GM23248 (cell line): ENCODE measurements around the gene FGF10. TPM values are rescaled to one million over a fixed set of nuclear protein-coding genes. Genes with fewer than 3 reads are reported as not detected.

Experiments used
- DNase-seq: peaks from one replicate; pipeline ENCODE4 v3.0.0-alpha.2; 2015
- H2AFZ ChIP-seq: fragments of 200-600 bp; sonication (generic); 2 replicates; pipeline ENCODE4 v1.6.1; 2016; ENCODE audit warnings: antibody characterized with exemption
- H3F3A ChIP-seq: fragments of 200-600 bp; sonication (generic); 2 replicates; pipeline ENCODE4 v1.6.1; 2016; ENCODE audit warnings: mild to moderate bottlenecking, antibody characterized with exemption, mixed run types; ENCODE audit not compliant: insufficient read depth
- H3K27ac ChIP-seq: fragments of 200-600 bp; sonication (generic); 2 replicates; pipeline ENCODE4 v1.5.1; 2016; ENCODE audit warnings: mild to moderate bottlenecking
- H3K27me3 ChIP-seq: fragments of 200-600 bp; sonication (generic); replicated peaks from 2 replicates; pipeline ENCODE4 v1.6.1; 2016; ENCODE audit warnings: mild to moderate bottlenecking; ENCODE audit not compliant: insufficient read depth
- H3K36me3 ChIP-seq: fragments of 200-600 bp; sonication (generic); 2 replicates; pipeline ENCODE4 v1.6.1; 2016; ENCODE audit warnings: low read depth, mild to moderate bottlenecking
- H3K4me1 ChIP-seq: fragments of 200-600 bp; sonication (generic); 2 replicates; pipeline ENCODE4 v1.6.1; 2016; ENCODE audit warnings: mild to moderate bottlenecking; ENCODE audit not compliant: insufficient read depth
- H3K4me2 ChIP-seq: fragments of 200-600 bp; sonication (generic); one replicate; pipeline ENCODE4 v1.6.1; 2016; ENCODE audit warnings: mild to moderate bottlenecking; ENCODE audit not compliant: unreplicated experiment
- H3K4me3 ChIP-seq: fragments of 200-600 bp; sonication (generic); 2 replicates; pipeline ENCODE4 v1.5.1; 2016; ENCODE audit warnings: mild to moderate bottlenecking
- H3K79me2 ChIP-seq: fragments of 200-600 bp; sonication (generic); 2 replicates; pipeline ENCODE4 v1.6.1; 2016; ENCODE audit warnings: mild to moderate bottlenecking; ENCODE audit not compliant: insufficient read depth
- H3K9ac ChIP-seq: fragments of 200-600 bp; sonication (generic); 2 replicates; pipeline ENCODE4 v1.6.1; 2016; ENCODE audit warnings: mild to moderate bottlenecking
- H3K9me2 ChIP-seq: fragments of 200-600 bp; sonication (generic); 2 replicates; pipeline ENCODE4 v1.6.1; 2016; ENCODE audit warnings: mixed run types, mild to moderate bottlenecking, moderate library complexity; ENCODE audit not compliant: insufficient read depth
- H3K9me3 ChIP-seq: fragments of 200-600 bp; sonication (generic); one replicate; pipeline ENCODE4 v1.6.1; 2017; ENCODE audit warnings: low read depth
- H4K20me1 ChIP-seq: fragments of 200-600 bp; sonication (generic); 2 replicates; pipeline ENCODE4 v1.6.0; 2016; ENCODE audit not compliant: insufficient read depth
- EZH2 ChIP-seq: fragments of 200-600 bp; sonication (generic); IDR thresholded peaks from 2 replicates; pipeline ENCODE4 v1.6.1; 2018; ENCODE audit warnings: antibody characterized with exemption, mild to moderate bottlenecking; ENCODE audit not compliant: insufficient read depth, poor library complexity, severe bottlenecking
- EZH2phosphoT487 ChIP-seq: fragments of 200-600 bp; sonication (generic); IDR thresholded peaks from 2 replicates; pipeline ENCODE4 v1.6.1; 2018; ENCODE audit warnings: antibody characterized with exemption, moderate library complexity, mild to moderate bottlenecking, low read depth; ENCODE audit not compliant: insufficient read depth
- WGBS, 2 experiments: methylation state at CpG; one replicate each; pipeline ENCODE4 v1.1.6; 2015 to 2017; ENCODE audit warnings: low lambda C conversion rate in 2 of 2, low coverage in 1 of 2; ENCODE audit errors: missing lambda C conversion rate in 2 of 2; 5-methylcytosine and 5-hydroxymethylcytosine counted together
- in situ Hi-C: fragments of 300-500 bp; cut with MboI; formaldehyde crosslinking; loops from 2 replicates; pipeline ENCODE4 v1.15.0; 2020
- polyA plus RNA-seq: library from polyadenylated mRNA; unstranded; fragments of >200 nt; fragmentation: Nextera tagmentation; extraction: Ambion mirVana; gene quantifications from 2 replicates; pipeline ENCODE4 v1.2.1, GENCODE V29; 2016
- total RNA-seq: library from RNA; depleted of rRNA; stranded (reverse); fragments of >200 nt; shearing (Covaris generic); gene quantifications from 2 replicates; pipeline ENCODE4 v1.2.3, GENCODE V29; 2014

FGF10 gene
- total and polyA plus RNA-seq, 2 experiments from 2014 or later = not detected

DNA sequence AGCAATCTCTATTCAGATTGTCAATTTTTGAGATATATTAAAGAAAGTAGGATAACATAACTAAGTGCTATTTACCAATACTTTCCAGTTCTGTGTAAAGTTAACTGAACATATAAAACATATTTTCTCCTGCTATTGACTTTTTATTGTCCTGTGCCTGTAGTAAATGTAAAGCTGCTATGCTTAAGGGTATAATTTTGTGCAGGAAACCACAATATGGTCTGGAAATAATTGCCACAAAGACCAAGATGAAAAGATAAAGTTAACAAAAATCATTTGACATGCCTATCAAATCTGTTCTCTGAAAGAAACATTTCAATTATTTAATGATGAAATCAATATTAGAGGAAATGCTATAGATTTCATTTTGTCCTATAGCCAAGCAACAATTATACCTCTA is 121.3 kb downstream of the FGF10 start:
- no peaks in the 10 kb centered on the region for H3K79me2 ChIP-seq
- H3K4me2 ChIP-seq = no peak overlapping the region
- no peak overlapping the region for H2AFZ ChIP-seq
- H3K4me3 ChIP-seq = no peak overlapping the region
- H3K4me1 ChIP-seq = no peaks in the 10 kb centered on the region
- no peak overlapping the region for H3K27ac ChIP-seq
- no peaks in the 10 kb centered on the region for H3K9me2 ChIP-seq
- no peak for TF ChIP-seq EZH2phosphoT487
- TF ChIP-seq EZH2 = no peak
- H3K27me3 ChIP-seq = no peaks in the 10 kb centered on the region
- no peaks in the 10 kb centered on the region for H4K20me1 ChIP-seq
- in situ Hi-C loops = no loop called here
- H3K9ac ChIP-seq = no peak overlapping the region
- no peaks in the 10 kb centered on the region for H3K9me3 ChIP-seq
- H3K36me3 ChIP-seq = no peaks in the 10 kb centered on the region
- DNase-seq = no peak
- H3F3A ChIP-seq = no peaks in the 10 kb centered on the region

GRCh38 chr5:44266882-44267576 is 122.2 kb downstream of the FGF10 start:
- Histone ChIP-seq H2AFZ (no peak overlapping the region), H3K27me3 (no peaks in the 10 kb centered on the region), H3F3A (no peaks in the 10 kb centered on the region), H3K36me3 (no peaks in the 10 kb centered on the region), H3K4me3 (no peak overlapping the region), H3K9me2 (no peaks in the 10 kb centered on the region), H4K20me1 (no peaks in the 10 kb centered on the region), H3K4me2 (no peak overlapping the region), H3K9ac (no peak overlapping the region), H3K79me2 (no peaks in the 10 kb centered on the region), H3K9me3 (no peaks in the 10 kb centered on the region), H3K27ac (no peak overlapping the region), H3K4me1 (no peaks in the 10 kb centered on the region)
- in situ Hi-C loops = no loop called here
- no peak for DNase-seq
- TF ChIP-seq EZH2 (no peak), EZH2phosphoT487 (no peak)
- 35 to 45% methylated on average over 2 of the region's 2 CpGs for WGBS, 2 experiments

- no peaks in the 10 kb centered on the region for H3K27me3 ChIP-seq
- no peak overlapping the region for H3K27ac ChIP-seq
- H3K9me2 ChIP-seq = no peaks in the 10 kb centered on the region
- H3K4me2 ChIP-seq = no peak overlapping the region
- no peak for DNase-seq
- in situ Hi-C loops = no loop called here
- no peak overlapping the region for H2AFZ ChIP-seq
- H3K36me3 ChIP-seq = no peaks in the 10 kb centered on the region
- H3F3A ChIP-seq = no peaks in the 10 kb centered on the region
- no peaks in the 10 kb centered on the region for H3K79me2 ChIP-seq
- no peak overlapping the region for H3K9ac ChIP-seq
- no peak overlapping the region for H3K4me3 ChIP-seq
- no peaks in the 10 kb centered on the region for H4K20me1 ChIP-seq
- TF ChIP-seq EZH2phosphoT487 (no peak), EZH2 (no peak)
- H3K9me3 ChIP-seq = no peaks in the 10 kb centered on the region
- no peaks in the 10 kb centered on the region for H3K4me1 ChIP-seq
Observed at GRCh38 chr5:44265713-44266112, 123.5 kb downstream of the FGF10 start.

DNA sequence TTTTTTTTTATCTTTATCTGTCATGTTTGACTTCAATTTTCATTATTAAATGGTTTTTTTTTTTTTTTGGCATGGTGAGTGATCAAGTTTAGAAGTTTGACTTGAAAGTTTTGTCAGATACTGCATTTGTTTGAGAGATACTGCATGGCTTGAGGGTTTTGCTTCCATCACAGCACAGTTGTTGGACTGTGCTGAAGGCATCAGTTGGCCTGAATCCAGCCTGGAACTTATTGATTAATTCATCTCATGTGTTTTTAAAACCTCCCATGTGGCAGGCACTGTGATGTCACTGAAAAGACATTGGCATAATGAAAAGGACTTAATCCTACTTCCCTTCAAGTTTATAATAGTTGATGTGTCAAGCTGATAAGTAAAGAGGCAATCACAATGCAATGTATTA is 128.4 kb downstream of the FGF10 start:
- Histone ChIP-seq H3K27me3 (no peaks in the 10 kb centered on the region), H3K79me2 (no peaks in the 10 kb centered on the region), H3K4me3 (no peak overlapping the region), H3K36me3 (no peaks in the 10 kb centered on the region), H3K4me2 (no peak overlapping the region), H2AFZ (no peak overlapping the region), H3F3A (no peaks in the 10 kb centered on the region), H3K9ac (no peak overlapping the region), H3K27ac (no peak overlapping the region), H3K9me2 (no peaks in the 10 kb centered on the region), H4K20me1 (no peaks in the 10 kb centered on the region), H3K4me1 (no peaks in the 10 kb centered on the region), H3K9me3 (no peaks in the 10 kb centered on the region)
- in situ Hi-C loops = no loop called here
- no peak for DNase-seq
- TF ChIP-seq EZH2phosphoT487 (no peak), EZH2 (no peak)

DNA sequence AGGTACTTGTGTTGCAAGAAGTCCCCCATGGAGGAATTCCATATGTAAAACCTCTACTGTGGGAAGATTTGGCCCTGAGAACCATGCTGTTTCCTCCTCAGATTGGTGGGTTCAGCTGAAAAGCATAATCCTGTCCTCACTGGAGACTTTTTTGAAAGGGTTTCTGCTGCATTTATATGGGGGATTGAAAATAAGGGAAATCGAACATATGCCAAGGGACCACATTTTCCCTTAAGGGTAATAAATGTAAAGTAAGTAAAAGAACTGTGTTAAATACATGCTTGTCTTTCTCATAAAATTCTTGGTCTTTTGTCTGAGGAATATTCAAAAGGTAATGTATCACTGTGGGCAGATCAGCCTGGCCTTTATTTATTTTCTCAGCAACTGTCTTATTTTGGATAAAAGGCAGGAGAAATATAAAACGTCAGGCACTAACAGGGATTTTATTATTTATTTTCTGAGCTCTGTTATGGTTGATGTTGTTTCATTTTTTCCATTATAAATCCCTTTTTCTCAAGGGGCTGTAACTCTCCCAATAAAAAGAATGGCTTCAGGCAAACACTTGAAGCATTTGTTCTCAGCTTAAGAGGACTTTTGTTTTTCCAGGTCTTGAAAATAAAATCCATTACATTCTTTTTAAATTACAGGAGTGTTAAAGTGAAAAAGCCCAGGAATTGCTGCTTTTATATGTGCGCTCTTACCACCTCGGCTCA is 131.4 kb downstream of the FGF10 start:
- in situ Hi-C loops = no loop called here
- no peak for DNase-seq
- Histone ChIP-seq H3K36me3 (no peaks in the 10 kb centered on the region), H2AFZ (no peak overlapping the region), H3K4me1 (no peaks in the 10 kb centered on the region), H3K4me2 (no peak overlapping the region), H3K79me2 (no peaks in the 10 kb centered on the region), H3K9me3 (no peaks in the 10 kb centered on the region), H3K4me3 (no peak overlapping the region), H3K27me3 (no peaks in the 10 kb centered on the region), H3K27ac (no peak overlapping the region), H3K9me2 (no peaks in the 10 kb centered on the region), H4K20me1 (no peaks in the 10 kb centered on the region), H3F3A (no peaks in the 10 kb centered on the region), H3K9ac (no peak overlapping the region)
- 44 to 46% methylated on average over 4 of the region's 4 CpGs for WGBS, 2 experiments
- TF ChIP-seq EZH2 (no peak), EZH2phosphoT487 (no peak)
